Measurements from ENCODE around the gene FGGY.

Gene FGGY

DNA sequence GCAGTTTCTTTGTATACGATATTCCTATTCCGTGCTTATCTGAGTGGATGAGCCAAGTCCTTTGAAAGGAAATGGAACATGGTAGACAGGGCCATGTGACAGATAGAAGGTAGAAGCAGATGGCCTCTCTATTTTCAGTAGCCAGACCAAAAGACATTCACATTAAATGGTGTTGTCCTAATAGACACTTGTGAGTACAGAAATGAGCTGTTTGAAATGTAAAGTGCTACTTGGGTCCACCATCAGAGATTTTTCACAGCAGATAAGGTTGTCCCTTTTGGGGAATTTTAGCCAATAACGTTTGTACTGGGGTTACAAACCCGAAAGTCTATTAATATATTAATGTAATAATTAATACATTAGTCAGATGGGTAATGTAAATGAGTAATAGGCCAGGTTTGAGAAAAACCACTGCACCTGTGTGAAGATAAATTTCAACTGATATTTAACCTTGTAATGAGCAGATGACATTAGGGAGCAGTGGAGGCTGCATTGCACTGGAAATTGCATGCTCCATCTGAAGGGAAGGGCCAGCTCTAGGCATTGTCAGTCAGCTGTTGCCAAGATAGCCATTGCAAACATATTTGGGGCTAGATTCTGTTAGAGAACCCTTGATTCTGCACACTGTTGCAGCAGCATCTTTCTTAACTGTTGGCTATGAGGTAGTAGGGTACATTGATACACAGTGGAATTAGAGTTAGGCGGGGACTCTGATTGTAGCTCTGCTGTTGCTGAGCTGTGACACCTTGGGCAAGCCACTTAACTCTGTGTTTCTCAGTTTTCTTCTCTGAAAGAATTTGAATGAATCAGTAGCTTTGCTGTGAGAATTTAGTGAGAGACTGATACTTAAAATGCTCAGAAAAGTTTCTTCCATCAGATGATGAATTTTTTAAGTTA, 43.8 kb downstream of the FGGY start:
- Histone ChIP-seq H3K4me3 (ENCODE audit: insufficient read length, low read depth) (no peak overlapping the region), H3K27me3 (ENCODE audit: insufficient read depth, insufficient read length) (no peaks in the 10 kb centered on the region), H3K9ac (ENCODE audit: insufficient read length, low read depth) (no peak overlapping the region), H3K4me1 (ENCODE audit: insufficient read depth, insufficient read length) (no peaks in the 10 kb centered on the region), H3K9me3 (ENCODE audit: insufficient read depth, low read length) (no peaks in the 10 kb centered on the region), H3K36me3 (ENCODE audit: insufficient read depth, insufficient read length, low read length) (peaks cover 2% of the 10 kb centered on the region)
- no peak for DNase-seq (ENCODE audit: low read depth, low spot score)
- TF ChIP-seq SUZ12 (IDR thresholded peaks at IDR 0.05; ENCODE audit: extremely low read depth, insufficient read depth, insufficient read length) (no peak), ZNF274 (IDR thresholded peaks at IDR 0.05; ENCODE audit: low read depth, low read length) (no peak), YY1 (IDR thresholded peaks at IDR 0.05; ENCODE audit: insufficient read depth, insufficient read length) (no peak)

DNA sequence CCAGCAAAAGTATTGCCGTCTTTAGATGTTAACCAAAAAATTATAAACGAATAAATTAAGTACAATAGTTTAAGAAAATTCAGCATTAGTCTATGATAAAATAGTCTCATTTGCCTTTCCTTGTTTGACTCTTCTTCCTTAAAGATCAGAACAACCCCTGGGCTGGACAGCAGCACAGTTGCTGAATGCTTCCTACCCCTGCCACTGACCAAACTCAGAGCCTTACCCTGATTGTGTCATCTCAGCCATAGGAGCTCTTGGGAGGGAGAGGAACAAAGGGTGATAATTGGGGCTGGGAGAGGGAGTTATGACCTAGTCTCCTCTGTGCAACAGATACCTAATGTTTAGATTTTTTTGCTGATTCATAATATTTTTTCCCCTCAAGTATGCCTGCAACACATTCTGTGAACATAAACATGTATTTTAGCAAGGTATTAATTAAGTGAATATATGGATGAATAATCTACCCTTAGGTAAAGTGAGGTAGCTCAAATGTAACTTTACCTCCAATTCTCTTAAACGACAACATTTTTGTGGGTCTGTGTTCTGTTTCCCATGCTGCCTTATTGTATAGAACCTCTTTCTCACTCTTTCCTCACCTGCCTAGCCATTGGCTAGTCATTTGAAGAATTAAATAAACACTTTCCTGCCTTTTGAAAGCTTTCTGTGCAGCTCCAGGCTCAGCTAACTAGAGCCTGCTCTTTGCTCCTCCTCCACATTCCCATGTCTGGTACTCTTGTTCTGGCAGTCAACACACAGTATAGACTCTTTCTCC, 46.1 kb downstream of the FGGY start:
- DNase-seq (ENCODE audit: low read depth, low spot score), result no peak
- H3K9ac ChIP-seq (ENCODE audit: insufficient read length, low read depth), result no peak overlapping the region
- no peaks in the 10 kb centered on the region for H3K4me1 ChIP-seq (ENCODE audit: insufficient read depth, insufficient read length)
- no peak for TF ChIP-seq ZNF274 (IDR thresholded peaks at IDR 0.05; ENCODE audit: low read depth, low read length)
- TF ChIP-seq YY1 (IDR thresholded peaks at IDR 0.05; ENCODE audit: insufficient read depth, insufficient read length), result no peak
- TF ChIP-seq SUZ12 (IDR thresholded peaks at IDR 0.05; ENCODE audit: extremely low read depth, insufficient read depth, insufficient read length), result no peak
- H3K36me3 ChIP-seq (ENCODE audit: insufficient read depth, insufficient read length, low read length), result peaks cover 2% of the 10 kb centered on the region
- H3K27me3 ChIP-seq (ENCODE audit: insufficient read depth, insufficient read length), result no peaks in the 10 kb centered on the region
- no peaks in the 10 kb centered on the region for H3K9me3 ChIP-seq (ENCODE audit: insufficient read depth, low read length)
- H3K4me3 ChIP-seq (ENCODE audit: insufficient read length, low read depth), result no peak overlapping the region

DNA sequence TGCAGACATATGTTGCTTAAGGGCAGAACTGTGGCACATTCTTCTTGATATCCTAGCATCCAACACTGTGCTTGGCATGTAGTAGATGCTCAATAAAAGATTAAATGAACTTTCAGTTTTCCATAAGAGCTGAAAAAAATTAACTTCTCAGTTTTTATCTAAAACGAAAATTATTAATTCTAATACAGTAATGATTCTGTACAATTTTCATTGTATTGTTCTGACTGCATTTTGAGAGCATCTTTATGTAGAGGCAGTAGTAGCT, 46.6 kb downstream of the FGGY start:
- TF ChIP-seq ZNF274 (IDR thresholded peaks at IDR 0.05; ENCODE audit: low read depth, low read length) (no peak), YY1 (IDR thresholded peaks at IDR 0.05; ENCODE audit: insufficient read depth, insufficient read length) (no peak), SUZ12 (IDR thresholded peaks at IDR 0.05; ENCODE audit: extremely low read depth, insufficient read depth, insufficient read length) (no peak)
- H3K36me3 ChIP-seq (ENCODE audit: insufficient read depth, insufficient read length, low read length), result peaks cover 2% of the 10 kb centered on the region

DNA sequence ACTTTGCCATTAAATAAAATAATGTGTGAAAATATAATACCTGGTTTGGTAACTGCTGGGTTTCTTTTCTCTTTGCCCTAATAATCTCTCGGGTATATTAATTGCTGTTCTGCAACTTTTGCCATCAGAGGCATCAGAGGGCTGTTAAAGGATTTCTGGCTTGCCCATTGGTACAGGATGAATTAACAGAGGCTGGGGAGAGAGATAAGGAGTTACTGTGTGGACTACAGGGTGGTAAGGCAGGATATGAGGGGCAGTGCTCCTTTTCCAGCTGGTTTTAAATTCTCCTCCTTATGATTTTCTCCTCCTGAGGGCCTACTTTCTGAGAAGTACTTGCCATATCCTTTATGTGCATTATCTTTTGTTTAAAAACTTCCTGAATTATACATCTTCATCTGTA, 48.3 kb downstream of the FGGY start:
- TF ChIP-seq SUZ12 (IDR thresholded peaks at IDR 0.05; ENCODE audit: extremely low read depth, insufficient read depth, insufficient read length), result no peak
- TF ChIP-seq YY1 (IDR thresholded peaks at IDR 0.05; ENCODE audit: insufficient read depth, insufficient read length), result no peak
- no peak for TF ChIP-seq ZNF274 (IDR thresholded peaks at IDR 0.05; ENCODE audit: low read depth, low read length)
- Histone ChIP-seq H3K36me3 (ENCODE audit: insufficient read depth, insufficient read length, low read length) (no peaks in the 10 kb centered on the region), H3K4me3 (ENCODE audit: insufficient read length, low read depth) (no peak overlapping the region), H3K4me1 (ENCODE audit: insufficient read depth, insufficient read length) (no peaks in the 10 kb centered on the region), H3K9me3 (ENCODE audit: insufficient read depth, low read length) (no peaks in the 10 kb centered on the region), H3K27me3 (ENCODE audit: insufficient read depth, insufficient read length) (no peaks in the 10 kb centered on the region), H3K9ac (ENCODE audit: insufficient read length, low read depth) (no peak overlapping the region)
- no peak for DNase-seq (ENCODE audit: low read depth, low spot score)

More for the DNA sequence above, 46.6 kb downstream of the FGGY start:
- Histone ChIP-seq H3K9ac (ENCODE audit: insufficient read length, low read depth) (no peak overlapping the region), H3K9me3 (ENCODE audit: insufficient read depth, low read length) (no peaks in the 10 kb centered on the region), H3K4me3 (ENCODE audit: insufficient read length, low read depth) (no peak overlapping the region), H3K4me1 (ENCODE audit: insufficient read depth, insufficient read length) (no peaks in the 10 kb centered on the region), H3K27me3 (ENCODE audit: insufficient read depth, insufficient read length) (no peaks in the 10 kb centered on the region)
- DNase-seq (ENCODE audit: low read depth, low spot score), result no peak

- Histone ChIP-seq H3K9ac (ENCODE audit: insufficient read length, low read depth) (no peak overlapping the region), H3K4me1 (ENCODE audit: insufficient read depth, insufficient read length) (no peaks in the 10 kb centered on the region), H3K9me3 (ENCODE audit: insufficient read depth, low read length) (no peaks in the 10 kb centered on the region), H3K4me3 (ENCODE audit: insufficient read length, low read depth) (no peak overlapping the region), H3K36me3 (ENCODE audit: insufficient read depth, insufficient read length, low read length) (no peaks in the 10 kb centered on the region), H3K27me3 (ENCODE audit: insufficient read depth, insufficient read length) (no peaks in the 10 kb centered on the region)
- TF ChIP-seq YY1 (IDR thresholded peaks at IDR 0.05; ENCODE audit: insufficient read depth, insufficient read length), result no peak
- TF ChIP-seq SUZ12 (IDR thresholded peaks at IDR 0.05; ENCODE audit: extremely low read depth, insufficient read depth, insufficient read length), result no peak
- TF ChIP-seq ZNF274 (IDR thresholded peaks at IDR 0.05; ENCODE audit: low read depth, low read length), result no peak
- DNase-seq (ENCODE audit: low read depth, low spot score), result no peak
These were observed 49.5 kb downstream of the FGGY start for GRCh38 chr1:59346429-59346828.

- no peak for TF ChIP-seq SUZ12 (IDR thresholded peaks at IDR 0.05; ENCODE audit: extremely low read depth, insufficient read depth, insufficient read length)
- TF ChIP-seq YY1 (IDR thresholded peaks at IDR 0.05; ENCODE audit: insufficient read depth, insufficient read length), result no peak
- no peak for TF ChIP-seq ZNF274 (IDR thresholded peaks at IDR 0.05; ENCODE audit: low read depth, low read length)
- Histone ChIP-seq H3K9me3 (ENCODE audit: insufficient read depth, low read length) (no peaks in the 10 kb centered on the region), H3K27me3 (ENCODE audit: insufficient read depth, insufficient read length) (no peaks in the 10 kb centered on the region), H3K4me3 (ENCODE audit: insufficient read length, low read depth) (no peak overlapping the region), H3K9ac (ENCODE audit: insufficient read length, low read depth) (no peak overlapping the region), H3K4me1 (ENCODE audit: insufficient read depth, insufficient read length) (no peaks in the 10 kb centered on the region), H3K36me3 (ENCODE audit: insufficient read depth, insufficient read length, low read length) (no peaks in the 10 kb centered on the region)
- DNase-seq (ENCODE audit: low read depth, low spot score), result no peak
These were observed 52.2 kb downstream of the FGGY start for GRCh38 chr1:59349101-59349500.

GRCh38 chr1:59350521-59350920, 53.6 kb downstream of the FGGY start:
- Histone ChIP-seq H3K9ac (ENCODE audit: insufficient read length, low read depth) (no peak overlapping the region), H3K4me3 (ENCODE audit: insufficient read length, low read depth) (no peak overlapping the region), H3K27me3 (ENCODE audit: insufficient read depth, insufficient read length) (no peaks in the 10 kb centered on the region), H3K9me3 (ENCODE audit: insufficient read depth, low read length) (no peaks in the 10 kb centered on the region), H3K4me1 (ENCODE audit: insufficient read depth, insufficient read length) (peaks cover 3% of the 10 kb centered on the region), H3K36me3 (ENCODE audit: insufficient read depth, insufficient read length, low read length) (no peaks in the 10 kb centered on the region)
- TF ChIP-seq YY1 (IDR thresholded peaks at IDR 0.05; ENCODE audit: insufficient read depth, insufficient read length) (no peak), ZNF274 (IDR thresholded peaks at IDR 0.05; ENCODE audit: low read depth, low read length) (no peak), SUZ12 (IDR thresholded peaks at IDR 0.05; ENCODE audit: extremely low read depth, insufficient read depth, insufficient read length) (no peak)
- no peak for DNase-seq (ENCODE audit: low read depth, low spot score)

Measured in NT2/D1 (cell line).